Measurements from ENCODE around the gene SLC35A4. TPM values are rescaled to one million over a fixed set of nuclear protein-coding genes. Genes with fewer than 3 reads are reported as not detected.

Gene SLC35A4
- total RNA-seq, 2 experiments from 2014 or later = 16.9 to 17.8 TPM

- no peaks in the 10 kb centered on the region for H3K9me3 Mint-ChIP-seq
- no peaks in the 10 kb centered on the region for H3K4me1 Mint-ChIP-seq (ENCODE audit: low read depth)
- TF ChIP-seq CTCF (IDR thresholded peaks at IDR 0.05) = no peak
- POLR2A ChIA-PET = no interaction called here
- CTCF ChIA-PET = no interaction called here
- Histone ChIP-seq H3K27me3 (ENCODE audit: control insufficient read depth in 1 of 2, insufficient read depth in 2 of 2, low read length in 2 of 2) (no peaks in the 10 kb centered on the region), H3K9me3 (ENCODE audit: control insufficient read depth in 1 of 2, insufficient read depth in 1 of 2, low read length in 2 of 2) (no peaks in the 10 kb centered on the region), H3K4me1 (ENCODE audit: insufficient read depth, low read length) (no peaks in the 10 kb centered on the region), H3K27ac (ENCODE audit: low read depth in 1 of 2, low read length in 2 of 2) (no peak overlapping the region), H3K36me3 (ENCODE audit: insufficient read depth, low read length) (no peaks in the 10 kb centered on the region), H3K4me3 (ENCODE audit: low read length) (no peak overlapping the region)
- H3K36me3 Mint-ChIP-seq (ENCODE audit: low read depth) = no peaks in the 10 kb centered on the region
- intact Hi-C loops (cut with DNase I, micrococcal nuclease) = no loop called here
- H3K27ac Mint-ChIP-seq = no peak overlapping the region
- H3K27me3 Mint-ChIP-seq = peaks cover 13% of the 10 kb centered on the region
- no peak overlapping the region for H3K4me3 Mint-ChIP-seq
- ATAC-seq (ENCODE audit: poor library complexity) (no peak), DNase-seq (no peak)
These were observed 29.5 kb downstream of the SLC35A4 start for GRCh38 chr5:140594169-140594568.

- Mint-ChIP-seq H3K27me3 (peaks cover 15% of the 10 kb centered on the region), H3K9me3 (no peaks in the 10 kb centered on the region), H3K36me3 (ENCODE audit: low read depth) (no peaks in the 10 kb centered on the region), H3K4me1 (ENCODE audit: low read depth) (no peaks in the 10 kb centered on the region), H3K27ac (no peak overlapping the region), H3K4me3 (no peak overlapping the region)
- ChIA-PET CTCF (no interaction called here), POLR2A (no interaction called here)
- Histone ChIP-seq H3K4me3 (ENCODE audit: low read length) (no peak overlapping the region), H3K27ac (ENCODE audit: low read depth in 1 of 2, low read length in 2 of 2) (no peak overlapping the region), H3K36me3 (ENCODE audit: insufficient read depth, low read length) (no peaks in the 10 kb centered on the region), H3K27me3 (ENCODE audit: control insufficient read depth in 1 of 2, insufficient read depth in 2 of 2, low read length in 2 of 2) (no peaks in the 10 kb centered on the region), H3K4me1 (ENCODE audit: insufficient read depth, low read length) (no peaks in the 10 kb centered on the region), H3K9me3 (ENCODE audit: control insufficient read depth in 1 of 2, insufficient read depth in 1 of 2, low read length in 2 of 2) (no peaks in the 10 kb centered on the region)
- intact Hi-C loops (cut with DNase I, micrococcal nuclease) = no loop called here
- no peak for ATAC-seq (ENCODE audit: poor library complexity)
- no peak for TF ChIP-seq CTCF (IDR thresholded peaks at IDR 0.05)
- DNase-seq = peak in 3 of 14 experiments; percentile 16 to 58 (median 57)
These were observed 31.1 kb downstream of the SLC35A4 start for GRCh38 chr5:140595538-140596300.

- H3K4me3 ChIP-seq (ENCODE audit: low read length) = no peak overlapping the region
- H3K27ac ChIP-seq (ENCODE audit: low read depth in 1 of 2, low read length in 2 of 2) = no peak overlapping the region
- no peaks in the 10 kb centered on the region for H3K4me1 Mint-ChIP-seq (ENCODE audit: low read depth)
- ChIA-PET POLR2A (no interaction called here), CTCF (no interaction called here)
- no peaks in the 10 kb centered on the region for H3K27me3 ChIP-seq (ENCODE audit: control insufficient read depth in 1 of 2, insufficient read depth in 2 of 2, low read length in 2 of 2)
- intact Hi-C loops (cut with DNase I, micrococcal nuclease) = no loop called here
- no peak overlapping the region for H3K27ac Mint-ChIP-seq
- H3K9me3 ChIP-seq (ENCODE audit: control insufficient read depth in 1 of 2, insufficient read depth in 1 of 2, low read length in 2 of 2) = no peaks in the 10 kb centered on the region
- no peaks in the 10 kb centered on the region for H3K4me1 ChIP-seq (ENCODE audit: insufficient read depth, low read length)
- DNase-seq (no peak), ATAC-seq (ENCODE audit: poor library complexity) (no peak)
- no peaks in the 10 kb centered on the region for H3K36me3 ChIP-seq (ENCODE audit: insufficient read depth, low read length)
- H3K27me3 Mint-ChIP-seq = peaks cover 15% of the 10 kb centered on the region
- no peak overlapping the region for H3K4me3 Mint-ChIP-seq
- H3K9me3 Mint-ChIP-seq = no peaks in the 10 kb centered on the region
- no peak for TF ChIP-seq CTCF (IDR thresholded peaks at IDR 0.05)
- no peaks in the 10 kb centered on the region for H3K36me3 Mint-ChIP-seq (ENCODE audit: low read depth)
These were observed 31.7 kb downstream of the SLC35A4 start for GRCh38 chr5:140596321-140596741.
